ENCODE measurements around the gene TSPAN16. TPM values are rescaled to one million over a fixed set of nuclear protein-coding genes. Genes with fewer than 3 reads are reported as not detected.

TSPAN16 gene
- total RNA-seq, 1 donor from 2014 or later, result not detected

DNA sequence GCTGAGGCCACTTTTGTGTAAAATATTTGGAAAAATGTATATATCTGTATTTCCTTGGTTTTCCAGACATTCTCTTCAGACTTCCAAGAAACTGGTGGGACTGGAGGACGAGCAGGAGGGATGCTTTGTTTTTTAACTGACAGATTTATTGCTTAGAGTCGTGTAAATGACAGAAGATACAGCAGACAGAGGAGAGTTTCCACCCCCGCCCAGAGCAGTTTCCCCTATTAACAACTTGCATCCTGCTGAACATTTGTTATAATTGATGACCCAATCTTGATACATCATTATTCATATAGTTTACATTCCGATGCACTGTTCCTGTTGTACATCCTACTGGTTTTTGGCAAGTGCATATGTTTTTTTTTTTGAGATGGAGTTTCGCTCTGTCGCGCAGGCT is 26.6 kb upstream of the TSPAN16 start:
- no peak for DNase-seq

- no peak for DNase-seq
Observed at GRCh38 chr19:11273296-11273695, 22.7 kb upstream of the TSPAN16 start.

- no peak for DNase-seq
Observed at GRCh38 chr19:11273989-11274388, 22.0 kb upstream of the TSPAN16 start.

GRCh38 chr19:11274533-11275086 is 21.4 kb upstream of the TSPAN16 start:
- DNase-seq, result no peak

GRCh38 chr19:11278670-11279069 is 17.3 kb upstream of the TSPAN16 start:
- no peak for DNase-seq

DNA sequence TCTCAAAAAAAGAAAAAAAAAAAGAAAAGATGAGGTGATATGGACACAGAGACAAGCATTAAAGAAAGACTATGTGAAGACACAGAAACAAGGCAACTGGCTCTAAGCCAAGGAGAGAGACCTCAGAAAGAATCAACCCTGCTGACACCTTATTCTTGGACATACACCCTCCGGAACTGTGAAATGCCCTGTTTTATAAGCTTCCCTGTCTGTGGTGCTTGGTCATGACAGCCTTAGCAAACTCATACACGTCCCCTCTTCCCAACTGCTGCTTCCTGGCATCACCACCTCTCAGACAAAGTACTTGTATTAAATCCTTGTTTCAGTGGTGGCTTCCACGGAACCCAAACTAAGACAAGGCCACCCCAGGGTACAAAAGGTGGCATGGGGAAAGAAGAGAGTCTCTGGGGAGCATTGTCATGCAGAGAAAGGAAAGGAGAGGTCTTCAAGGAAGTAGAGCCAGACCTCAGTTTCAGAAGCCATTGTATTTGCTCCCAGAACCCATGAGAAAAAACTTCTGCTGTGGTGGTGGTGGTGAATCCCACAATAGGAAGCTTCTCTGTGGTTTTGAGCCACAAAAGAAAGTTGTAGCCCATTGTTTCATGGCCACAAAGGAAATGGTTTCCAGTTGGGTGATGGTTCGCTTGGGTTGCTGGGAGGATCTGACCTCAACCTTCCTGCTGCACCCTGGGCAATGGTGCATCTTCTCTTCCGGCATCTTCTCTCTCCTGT is 16.3 kb upstream of the TSPAN16 start:
- DNase-seq, result no peak

DNA sequence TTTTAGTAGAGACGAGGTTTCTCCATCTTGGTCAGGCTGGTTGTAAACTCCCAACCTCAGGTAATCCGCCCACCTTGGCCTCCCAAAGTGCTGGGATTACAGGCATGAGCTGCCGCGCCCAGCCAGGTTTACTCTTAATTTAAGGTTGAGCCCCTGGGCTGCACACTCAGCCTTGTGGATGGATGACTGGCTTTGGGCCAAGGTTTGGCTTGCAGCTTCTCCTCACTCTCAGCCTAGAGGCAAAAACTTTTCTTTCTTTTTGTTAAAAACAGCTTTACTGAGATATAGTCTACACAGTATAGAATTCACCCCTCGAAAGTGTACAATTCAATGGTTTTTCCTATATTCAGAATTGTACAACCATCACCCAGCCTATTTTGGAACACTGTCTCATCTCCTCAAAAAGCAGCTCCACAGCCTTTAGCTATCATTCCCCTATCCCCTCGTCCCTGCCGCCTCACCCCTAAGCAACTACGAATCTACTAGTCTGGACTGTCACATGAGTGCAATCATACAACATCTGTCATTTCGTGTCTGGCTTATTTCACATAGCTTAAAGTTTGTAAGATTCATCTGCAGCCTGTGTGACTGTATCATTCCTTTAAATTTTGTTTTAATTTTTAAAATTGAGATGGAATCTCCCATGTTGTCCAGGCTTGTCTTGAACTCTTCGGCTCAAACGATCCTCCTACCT is 14.5 kb upstream of the TSPAN16 start:
- no peak for DNase-seq

GRCh38 chr19:11284515-11284914 is 11.4 kb upstream of the TSPAN16 start:
- no peak for DNase-seq

GRCh38 chr19:11286312-11286974 is 9.5 kb upstream of the TSPAN16 start:
- DNase-seq, result peak; percentile 37

DNA sequence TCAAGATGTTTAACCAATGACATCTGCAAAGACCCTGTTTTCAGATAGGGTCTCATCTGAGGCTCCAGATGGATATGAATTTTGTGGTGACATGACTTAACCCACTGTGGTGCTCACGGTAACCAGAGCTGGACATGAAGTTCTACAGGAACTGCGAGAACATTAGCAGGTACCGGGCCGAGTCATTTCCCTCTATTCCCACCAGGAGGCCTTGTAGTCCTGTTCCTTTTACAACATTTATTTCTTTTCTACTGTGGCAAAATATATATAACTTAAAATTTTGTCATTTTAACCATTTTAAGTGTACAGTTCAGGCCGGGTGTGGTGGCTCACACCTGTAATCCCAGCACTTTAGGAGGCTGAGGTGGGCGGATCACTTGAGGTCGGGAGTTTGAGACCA is 7.6 kb upstream of the TSPAN16 start:
- no peak for DNase-seq

- DNase-seq, result no peak
Observed at GRCh38 chr19:11290256-11290655, 5.7 kb upstream of the TSPAN16 start.

GRCh38 chr19:11291415-11291814 is 4.5 kb upstream of the TSPAN16 start:
- no peak for DNase-seq

- DNase-seq, result no peak
Observed at GRCh38 chr19:11291991-11292390, 4.0 kb upstream of the TSPAN16 start.

DNA sequence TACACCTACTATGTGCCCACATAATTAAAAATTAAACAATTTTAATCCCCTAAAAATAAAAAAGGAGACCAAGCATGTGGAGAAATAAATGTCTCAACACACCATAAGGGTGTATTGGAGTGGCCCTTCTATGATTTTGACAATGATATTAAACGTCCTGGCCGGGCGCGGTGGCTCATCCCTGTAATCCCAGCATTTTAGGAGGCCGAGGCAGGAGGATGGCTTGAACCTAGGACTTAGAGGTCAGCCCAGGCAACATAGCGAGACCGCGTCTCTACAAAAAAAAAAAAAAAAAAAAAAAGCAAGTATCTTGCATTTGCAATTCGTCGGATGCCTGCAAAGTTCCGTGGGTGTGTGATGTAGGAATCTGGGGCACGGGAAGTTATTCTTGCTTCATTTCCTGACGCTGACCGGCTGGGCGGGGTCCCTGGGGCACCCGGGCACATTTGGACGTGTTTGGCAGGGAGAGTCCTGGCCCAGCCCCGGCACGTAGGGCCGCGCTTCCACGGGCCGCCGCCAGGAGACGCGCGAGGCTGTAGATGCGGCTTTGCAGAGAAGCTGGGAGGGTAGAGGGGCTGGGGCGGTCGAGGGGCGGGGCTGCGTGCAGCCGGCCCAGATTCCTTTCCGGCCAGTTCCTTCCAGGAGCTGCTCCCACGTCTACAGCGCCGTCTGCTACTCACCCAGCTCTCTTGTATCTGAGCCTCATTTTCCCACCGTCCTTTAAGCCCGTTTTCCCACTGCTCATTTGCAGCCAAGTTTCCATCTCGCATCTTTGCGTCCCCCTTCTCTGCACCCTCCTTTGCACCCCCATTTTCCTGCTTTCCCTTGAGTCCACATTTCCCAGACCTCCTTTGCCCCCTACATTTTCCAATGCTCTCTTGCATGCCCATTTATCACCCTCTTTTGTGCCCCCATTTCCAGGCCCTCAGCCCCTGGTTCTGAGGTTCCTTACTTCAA is 2.2 kb upstream of the TSPAN16 start:
- DNase-seq, result peak; percentile 80

GRCh38 chr19:11295180-11295579 is 780 bp upstream of the TSPAN16 start:
- no peak for DNase-seq

DNA sequence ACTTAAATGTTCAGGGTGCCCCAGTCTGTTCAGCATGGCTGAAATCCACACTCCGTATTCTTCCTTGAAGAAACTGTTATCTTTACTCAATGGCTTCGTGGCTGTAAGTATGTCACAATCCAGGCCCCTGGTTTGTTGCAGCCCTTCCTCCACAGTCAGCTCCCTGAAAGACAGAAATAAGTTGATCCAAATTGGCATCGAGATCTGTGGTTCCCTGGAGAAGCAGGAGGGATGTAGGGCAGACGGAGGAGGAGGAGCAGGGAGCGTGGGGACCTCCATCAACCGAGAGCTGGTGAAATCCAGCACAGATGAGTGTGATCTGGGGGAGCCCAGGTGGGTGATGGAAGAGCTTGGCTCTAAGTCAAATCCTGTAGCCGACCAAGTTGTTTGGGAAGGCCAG is 304 bp downstream of the TSPAN16 start:
- no peak for DNase-seq

GRCh38 chr19:11299946-11300810 is 4.2 kb downstream of the TSPAN16 start:
- no peak for DNase-seq

DNA sequence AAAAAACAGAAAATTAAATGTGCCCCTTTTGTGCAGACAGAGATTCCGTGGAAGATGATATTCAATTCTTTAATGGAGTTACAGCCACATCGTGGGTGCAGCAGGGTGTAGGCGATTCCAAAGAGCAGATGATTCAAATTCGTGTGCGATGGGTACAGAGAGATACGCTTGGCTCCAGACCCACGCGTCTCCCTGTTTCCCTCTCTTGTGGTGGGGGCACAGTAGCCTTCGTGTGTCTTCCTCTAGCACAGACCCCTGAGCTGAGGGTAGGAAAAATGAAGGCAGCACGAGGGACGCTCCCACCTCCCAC is 4.8 kb downstream of the TSPAN16 start:
- DNase-seq, result no peak

DNA sequence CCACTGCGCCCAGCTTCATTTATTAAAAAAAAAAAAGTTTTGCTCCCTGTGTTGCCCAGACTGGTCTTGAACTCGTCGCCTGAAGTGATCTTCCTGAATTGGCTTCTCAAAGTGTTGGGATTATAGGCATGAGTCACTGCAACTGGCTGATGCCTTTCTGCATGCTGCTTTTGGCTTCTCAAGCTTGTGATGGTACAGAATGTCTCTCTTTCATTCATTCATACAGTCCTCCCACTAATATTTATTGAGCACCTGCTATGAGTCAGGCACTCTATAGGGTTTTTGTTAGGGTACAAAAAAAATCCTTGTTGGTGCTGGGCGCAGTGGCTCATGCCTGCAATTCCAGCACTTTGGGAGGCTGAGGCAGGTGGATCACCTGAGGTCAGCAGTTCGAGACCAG is 9.0 kb downstream of the TSPAN16 start:
- no peak for DNase-seq

GRCh38 chr19:11306337-11306736 is 10.4 kb downstream of the TSPAN16 start:
- no peak for DNase-seq
